ENCODE data around the gene FCGR3B.
"Not testable (repeated sequence)": the region's sequence is repeated elsewhere in the genome, so short reads cannot be mapped to it uniquely, and the experiment has no call there.

FCGR3B gene

GRCh38 chr1:161638251-161638993, 7.4 kb upstream of the FCGR3B start:
- DNase-seq = not testable (repeated sequence)

DNA sequence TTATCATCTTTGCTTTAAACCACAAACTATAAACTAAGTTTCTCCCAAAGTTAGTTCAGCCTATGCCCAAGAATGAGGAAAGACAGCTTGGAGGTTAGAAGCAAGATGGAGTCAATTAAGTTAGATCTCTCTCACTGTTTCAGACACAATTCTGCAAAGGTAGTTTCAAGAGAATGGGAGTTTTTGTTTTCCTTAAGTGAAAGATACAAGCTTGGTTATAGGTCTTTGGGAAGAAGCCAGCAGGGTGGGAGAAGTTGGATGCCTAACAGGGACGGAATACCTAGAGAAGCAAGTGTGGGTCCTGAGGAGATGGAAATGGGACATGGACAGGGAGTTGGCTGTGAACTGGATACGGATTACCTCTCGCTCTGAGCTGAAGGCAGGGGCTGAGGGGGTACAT, 6.0 kb upstream of the FCGR3B start:
- not testable (repeated sequence) for DNase-seq

DNA sequence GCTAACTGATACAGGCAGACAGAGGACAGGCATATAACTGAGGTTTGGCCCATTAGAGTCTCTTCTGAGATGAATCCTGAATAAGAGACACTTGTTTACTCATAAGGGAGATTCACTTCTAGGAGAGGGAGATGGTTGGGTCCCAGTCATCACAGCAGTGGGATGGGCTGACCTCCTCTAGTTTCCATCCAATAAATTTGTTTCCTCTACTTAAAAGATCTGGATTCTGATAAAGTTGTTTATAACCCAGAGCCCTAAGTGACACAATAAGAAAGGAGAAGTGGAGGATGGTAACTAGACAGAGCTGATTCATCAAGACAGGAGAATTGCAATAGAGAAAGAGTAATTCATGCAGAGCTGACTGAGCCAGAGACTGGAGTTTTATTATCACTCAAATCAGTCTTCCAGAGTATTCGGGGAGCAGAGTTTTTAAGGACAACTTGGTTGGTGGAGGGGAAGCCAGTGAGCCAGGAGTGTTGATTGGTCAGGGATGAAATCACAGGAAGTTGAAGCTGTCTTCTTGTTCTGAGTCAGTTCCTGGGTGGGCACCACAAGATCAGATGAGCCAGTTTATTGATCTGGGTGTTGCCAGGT, 5.3 kb upstream of the FCGR3B start:
- not testable (repeated sequence) for DNase-seq

GRCh38 chr1:161634993-161635392, 4.0 kb upstream of the FCGR3B start:
- not testable (repeated sequence) for DNase-seq

DNA sequence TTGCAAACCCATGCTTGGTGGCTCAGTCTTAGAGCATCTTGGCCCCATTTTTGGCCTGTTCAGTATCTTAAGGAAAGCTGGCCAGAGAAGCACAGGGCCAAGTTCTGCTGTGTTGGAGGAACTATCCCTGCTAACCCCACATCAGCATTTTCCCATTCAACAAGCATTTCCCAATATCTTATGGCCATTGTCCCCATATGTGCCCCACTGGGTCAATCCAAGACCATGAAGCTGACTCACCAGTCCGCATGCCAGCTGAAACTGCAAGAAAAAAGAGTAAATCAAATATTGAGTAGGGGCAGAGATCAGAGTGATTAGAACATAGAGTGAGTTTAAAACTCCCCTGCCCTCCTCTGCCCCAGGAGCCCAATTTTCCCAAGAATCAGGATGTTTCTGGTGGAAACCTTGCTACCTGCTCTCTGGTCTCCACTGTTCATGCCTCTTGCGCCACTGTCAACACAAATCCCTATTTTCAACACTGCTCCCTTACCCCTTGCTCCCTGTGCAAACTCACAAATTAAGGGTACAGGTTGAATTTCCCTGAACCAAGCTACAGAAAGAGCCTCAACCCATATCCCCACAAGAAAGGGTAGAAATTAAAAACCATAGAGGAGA, 741 bp downstream of the FCGR3B start:
- not testable (repeated sequence) for DNase-seq

DNA sequence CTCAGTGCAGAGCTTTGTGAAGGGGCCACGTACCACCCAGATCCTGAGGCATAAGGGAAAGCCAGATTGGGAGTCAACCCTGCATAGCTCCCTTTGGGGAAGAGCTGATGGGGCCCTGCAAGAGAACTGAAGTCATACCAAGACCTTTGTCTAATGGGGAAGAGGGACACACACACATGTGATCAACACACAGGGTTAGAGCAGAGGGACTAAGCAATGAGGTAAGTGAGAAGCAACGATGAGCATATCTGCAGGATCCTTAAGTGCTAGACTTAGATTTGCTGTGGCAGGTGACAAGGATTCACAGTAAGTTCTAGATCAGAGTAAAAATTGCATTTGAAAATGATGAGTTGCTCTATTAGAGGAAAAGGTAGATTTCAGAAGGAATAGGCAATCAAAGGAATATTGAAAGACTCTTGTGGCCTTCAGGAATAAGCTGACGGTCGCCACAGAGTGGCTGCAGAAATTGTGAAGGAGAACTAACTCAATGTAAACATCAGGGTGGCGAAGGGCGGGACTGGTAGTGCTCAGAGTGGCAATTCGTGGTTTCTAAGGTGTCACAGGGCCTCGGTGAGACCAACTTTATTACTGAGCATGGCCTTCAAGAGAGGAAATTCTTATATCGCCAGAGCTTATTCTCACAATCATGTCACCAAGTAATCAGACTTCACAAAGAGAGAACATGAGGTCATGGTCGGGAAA, 4.4 kb downstream of the FCGR3B start:
- DNase-seq = not testable (repeated sequence)

DNA sequence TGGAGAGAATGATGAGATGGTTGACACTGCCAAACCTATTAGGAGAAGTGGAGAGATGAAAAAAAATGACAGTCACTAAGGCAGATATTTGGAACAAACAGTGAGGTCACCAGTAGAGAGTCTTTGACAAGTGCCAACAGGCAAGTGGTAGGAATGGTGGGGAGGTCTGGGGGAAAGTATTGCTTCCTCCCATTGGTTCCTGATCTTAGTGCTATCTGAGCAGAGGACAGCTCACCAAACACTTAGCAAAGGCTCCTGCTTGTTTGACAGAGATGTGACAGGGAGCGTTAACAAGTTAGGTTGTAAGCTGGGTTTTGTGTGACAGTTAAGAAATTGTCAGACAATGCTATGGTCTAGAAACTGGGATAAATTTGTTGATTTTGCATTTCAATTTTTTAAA, 6.4 kb downstream of the FCGR3B start:
- not testable (repeated sequence) for DNase-seq

- not testable (repeated sequence) for DNase-seq
Observed at GRCh38 chr1:161623401-161624051, 7.5 kb downstream of the FCGR3B start.

DNA sequence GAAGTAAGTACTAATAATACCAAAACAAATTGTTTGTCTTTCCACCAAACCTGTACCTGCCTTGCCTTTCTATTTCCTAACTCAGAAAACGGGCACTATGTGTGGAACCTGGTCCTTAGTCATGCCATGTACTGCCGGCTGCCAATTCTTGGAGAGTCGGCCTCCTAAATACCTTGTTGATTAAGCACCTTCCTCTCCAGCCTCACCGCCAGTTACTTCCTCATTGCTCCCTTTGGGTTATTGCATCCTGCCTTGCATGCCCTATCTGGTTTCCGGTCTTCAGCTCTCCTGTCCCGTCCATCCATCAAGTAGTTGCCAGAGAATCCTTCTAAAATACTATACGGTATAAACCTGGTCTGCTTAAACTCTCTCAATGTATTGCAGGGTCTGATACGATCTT, 8.9 kb downstream of the FCGR3B start:
- not testable (repeated sequence) for DNase-seq

- DNase-seq = peak; percentile 49
Observed at GRCh38 chr1:161621181-161622000, 9.6 kb downstream of the FCGR3B start.

GRCh38 chr1:161620399-161620798, 10.6 kb downstream of the FCGR3B start:
- not testable (repeated sequence) for DNase-seq

GRCh38 chr1:161618517-161618916, 12.5 kb downstream of the FCGR3B start:
- not testable (repeated sequence) for DNase-seq

- DNase-seq = not testable (repeated sequence)
Observed at GRCh38 chr1:161616417-161616816, 14.6 kb downstream of the FCGR3B start.

GRCh38 chr1:161613142-161613514, 17.8 kb downstream of the FCGR3B start:
- DNase-seq = not testable (repeated sequence)

GRCh38 chr1:161612322-161613141, 18.4 kb downstream of the FCGR3B start:
- DNase-seq = peak; percentile 98

DNA sequence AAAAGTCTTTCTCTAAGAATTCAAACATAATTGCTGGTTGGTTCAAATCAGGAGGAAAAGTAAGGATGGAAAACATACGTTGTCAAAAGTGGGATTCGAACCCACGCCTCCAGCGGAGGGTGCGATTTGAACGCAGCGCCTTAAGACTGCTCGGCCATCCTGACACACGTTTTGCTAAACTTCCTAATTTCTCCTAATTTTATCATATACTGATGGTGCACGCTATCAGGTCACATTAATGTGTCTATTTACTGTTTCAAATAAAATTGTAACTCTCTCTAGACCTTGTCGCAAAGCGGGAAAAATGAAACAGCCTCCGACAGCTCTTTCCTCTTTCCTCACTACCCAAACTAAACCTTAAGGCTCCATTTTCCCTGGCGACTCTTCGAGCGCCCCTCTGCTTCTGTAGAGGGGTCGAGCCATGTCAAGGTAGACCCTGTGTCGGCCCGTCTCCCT, 19.1 kb downstream of the FCGR3B start:
- DNase-seq = not testable (repeated sequence)

DNA sequence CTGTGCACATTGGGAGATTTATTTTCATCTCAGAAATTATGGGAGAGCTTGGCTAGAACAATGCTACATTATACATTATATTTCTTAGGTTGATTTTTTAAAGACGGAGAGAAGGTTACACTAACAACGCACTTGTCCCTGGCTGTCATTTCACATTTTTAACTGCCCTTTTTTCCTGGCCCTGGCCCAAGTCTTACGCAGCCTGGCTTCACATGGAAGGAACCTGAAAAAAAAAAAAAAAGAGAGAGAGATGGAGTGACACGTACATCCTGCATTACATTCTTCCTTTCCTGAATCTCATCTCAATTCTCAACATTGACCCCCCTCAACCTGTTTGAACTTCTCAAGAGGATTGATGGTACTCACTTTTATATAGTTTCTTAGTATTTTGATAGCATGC, 20.8 kb downstream of the FCGR3B start:
- not testable (repeated sequence) for DNase-seq

DNA sequence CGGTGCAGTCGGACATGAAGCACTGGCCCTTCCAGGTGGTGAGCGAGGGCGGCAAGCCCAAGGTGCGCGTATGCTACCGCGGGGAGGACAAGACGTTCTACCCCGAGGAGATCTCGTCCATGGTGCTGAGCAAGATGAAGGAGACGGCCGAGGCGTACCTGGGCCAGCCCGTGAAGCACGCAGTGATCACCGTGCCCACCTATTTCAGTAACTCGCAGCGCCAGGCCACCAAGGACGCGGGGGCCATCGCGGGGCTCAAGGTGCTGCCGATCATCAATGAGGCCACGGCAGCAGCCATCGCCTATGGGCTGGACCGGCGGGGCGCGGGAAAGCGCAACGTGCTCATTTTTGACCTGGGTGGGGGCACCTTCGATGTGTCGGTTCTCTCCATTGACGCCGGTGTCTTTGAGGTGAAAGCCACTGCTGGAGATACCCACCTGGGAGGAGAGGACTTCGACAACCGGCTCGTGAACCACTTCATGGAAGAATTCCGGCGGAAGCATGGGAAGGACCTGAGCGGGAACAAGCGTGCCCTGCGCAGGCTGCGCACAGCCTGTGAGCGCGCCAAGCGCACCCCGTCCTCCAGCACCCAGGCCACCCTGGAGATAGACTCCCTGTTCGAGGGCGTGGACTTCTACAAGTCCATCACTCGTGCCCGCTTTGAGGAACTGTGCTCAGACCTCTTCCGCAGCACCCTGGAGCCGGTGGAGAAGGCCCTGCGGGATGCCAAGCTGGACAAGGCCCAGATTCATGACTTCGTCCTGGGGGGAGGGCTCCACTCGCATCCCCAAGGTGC, 24.2 kb downstream of the FCGR3B start:
- DNase-seq = not testable (repeated sequence)

GRCh38 chr1:161605762-161606540, 25.0 kb downstream of the FCGR3B start:
- DNase-seq = not testable (repeated sequence)
